Suprapubic skin (tissue), 4 donors: ENCODE data around the gene PI4KB.

ENCODE experiments used
- CTCF ChIP-seq, 2 donors: fragments of 200-600 bp in 1 of 2; fragments of 450-650 bp in 1 of 2; sonication (generic) in 1 of 2; IDR thresholded peaks; one replicate each; pipeline ENCODE4 v1.5.1; 2016 to 2019; ENCODE audit warnings: antibody characterized with exemption in 2 of 2, mild to moderate bottlenecking in 1 of 2, moderate library complexity in 1 of 2
- EP300 ChIP-seq: sonication (generic); formaldehyde crosslinking; IDR thresholded peaks from one replicate; pipeline ENCODE4 v1.6.1; 2017; ENCODE audit warnings: antibody characterized with exemption
- POLR2A ChIP-seq, 2 donors: fragments of 450-650 bp; IDR thresholded peaks; one replicate each; pipeline ENCODE4 v1.6.1; 2017; ENCODE audit warnings: antibody characterized with exemption in 2 of 2, mild to moderate bottlenecking in 2 of 2, moderate library complexity in 2 of 2
- POLR2AphosphoS5 ChIP-seq, 3 donors: sonication (generic); formaldehyde crosslinking; IDR thresholded peaks; one replicate each; pipeline ENCODE4 v1.6.1; 2017; ENCODE audit warnings: antibody characterized with exemption in 3 of 3

- TF ChIP-seq CTCF (IDR thresholded peaks at IDR 0.05) (no peak), POLR2A (IDR thresholded peaks at IDR 0.05) (no peak), EP300 (no peak), POLR2AphosphoS5 (IDR thresholded peaks at IDR 0.05) (no peak)
Measured at GRCh38 chr1:151282883-151283725, 44.1 kb downstream of the PI4KB start.
